Activated naive CD4-positive, alpha-beta T cell treated with Interleukin-2 at 50 U/mL for 16 hours (primary cell): ENCODE data around the gene SPATA31D4.

Source experiments
- DNase-seq: peaks from one replicate; pipeline ENCODE4 v3.0.0-alpha.2; 2020

Gene SPATA31D4

DNA sequence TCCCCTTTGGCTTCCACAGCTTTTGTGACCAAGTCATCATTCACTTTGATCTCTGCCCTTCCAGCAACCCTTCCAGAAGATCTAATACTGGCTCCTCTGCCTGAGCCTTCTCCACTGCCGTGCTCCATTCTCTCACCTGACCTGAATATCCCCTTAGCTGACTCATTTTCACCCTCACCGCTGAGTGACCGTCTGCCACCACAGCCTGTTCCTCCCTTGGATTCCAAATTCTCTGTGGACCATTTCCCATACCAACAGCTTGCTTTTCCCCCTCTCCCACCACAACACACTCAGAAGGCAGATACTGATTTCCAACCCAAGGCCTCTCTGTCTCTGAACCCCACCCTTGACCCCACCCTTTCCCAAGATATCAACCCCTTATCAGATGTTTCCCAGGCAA lies 39.8 kb downstream of the SPATA31D4 start:
- DNase-seq = no peak

DNA sequence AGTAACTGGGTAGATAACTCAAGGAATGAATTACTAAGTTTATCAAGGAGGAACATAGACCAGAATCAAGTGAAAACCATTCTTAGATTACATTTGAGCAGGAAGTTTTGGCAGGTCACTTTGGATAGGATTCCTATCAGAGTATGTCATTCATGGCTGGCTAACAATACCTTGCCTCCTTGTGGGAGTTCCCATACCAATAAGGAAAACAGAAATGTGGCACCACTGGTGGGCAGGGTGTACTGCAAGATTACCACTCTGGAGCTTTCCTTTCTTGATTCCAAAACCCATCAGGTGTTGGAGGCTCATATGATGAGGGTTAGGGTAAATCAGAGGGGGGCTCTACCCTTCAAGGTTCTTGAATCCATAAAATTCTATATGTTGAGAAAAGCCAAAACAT lies 41.7 kb downstream of the SPATA31D4 start:
- DNase-seq = no peak

DNA sequence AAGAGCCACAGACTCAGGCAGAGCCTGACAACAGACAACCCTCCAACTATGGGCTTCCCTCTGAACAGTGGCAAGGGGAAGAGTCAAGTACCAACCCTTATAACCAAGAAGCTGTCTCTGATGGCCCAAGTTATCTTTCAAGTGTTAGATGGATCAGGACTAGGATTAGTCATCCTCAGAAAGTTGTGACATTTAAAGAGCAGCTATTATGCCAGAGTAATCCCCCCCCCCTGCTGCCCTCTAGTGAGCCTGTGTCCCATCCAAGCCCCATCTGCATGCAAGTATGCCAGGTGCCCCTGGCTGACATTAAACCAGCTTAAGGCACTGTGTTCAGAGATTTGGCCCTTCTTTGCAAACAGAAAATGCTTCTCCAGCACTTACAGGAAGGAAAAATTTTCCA lies 43.5 kb downstream of the SPATA31D4 start:
- no peak for DNase-seq

DNA sequence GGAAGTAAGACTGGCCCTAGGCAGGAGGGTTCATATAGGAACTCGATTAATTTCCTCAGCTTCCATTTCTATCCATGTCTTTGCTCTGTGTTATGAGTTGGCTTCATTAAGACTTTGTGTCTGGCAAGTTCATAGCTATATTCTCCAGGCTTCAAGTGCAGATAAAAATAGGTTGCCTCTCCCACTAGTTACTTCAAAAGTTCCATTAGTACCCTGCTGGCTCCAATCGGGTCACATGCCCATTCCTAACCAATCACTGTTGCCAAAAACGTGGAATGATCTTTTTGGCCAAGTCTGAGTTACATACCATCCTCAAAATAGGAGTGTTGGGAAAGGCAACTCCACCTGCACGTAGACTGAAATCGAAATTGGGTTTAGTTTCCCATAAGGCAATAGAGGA lies 46.5 kb downstream of the SPATA31D4 start:
- no peak for DNase-seq

DNA sequence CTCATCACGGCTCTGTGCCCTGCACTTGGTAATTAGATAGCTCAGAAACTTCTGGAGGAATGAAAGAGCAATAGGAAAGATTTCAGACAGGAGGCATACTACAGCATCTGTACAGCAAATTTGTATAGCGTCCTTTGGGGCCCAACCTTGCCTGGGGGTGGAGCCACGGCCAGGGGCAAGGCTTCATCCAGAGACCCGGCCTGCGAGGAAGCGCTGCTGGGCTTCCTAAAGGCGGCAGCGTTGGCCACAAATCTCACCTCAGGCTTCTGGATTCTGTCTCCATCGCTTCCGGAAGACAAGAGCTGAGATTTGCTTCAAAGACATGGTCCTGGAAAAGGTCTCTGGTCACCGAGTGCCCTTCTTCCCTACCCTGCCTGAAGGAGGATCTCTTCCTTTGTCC lies 48.1 kb downstream of the SPATA31D4 start:
- no peak for DNase-seq

DNA sequence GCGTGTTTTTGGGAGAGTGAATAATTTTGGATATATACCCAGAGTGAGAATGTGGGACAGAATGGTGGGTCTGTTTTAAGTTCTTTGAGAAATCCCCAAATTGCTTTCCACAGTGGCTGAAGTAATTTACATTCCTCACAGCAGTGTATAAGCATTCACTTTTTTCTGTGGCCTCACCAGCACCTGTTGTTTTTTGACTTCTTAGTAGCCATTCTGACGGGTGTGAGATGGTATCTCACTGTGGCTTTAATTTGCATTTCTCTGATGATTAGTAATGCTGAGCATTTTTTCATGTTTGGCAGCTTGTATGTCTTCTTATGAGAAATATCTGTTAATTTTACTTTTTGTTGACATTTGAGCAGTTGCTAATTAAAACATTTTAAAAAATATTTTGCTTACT lies 51.0 kb downstream of the SPATA31D4 start:
- no peak for DNase-seq

DNA sequence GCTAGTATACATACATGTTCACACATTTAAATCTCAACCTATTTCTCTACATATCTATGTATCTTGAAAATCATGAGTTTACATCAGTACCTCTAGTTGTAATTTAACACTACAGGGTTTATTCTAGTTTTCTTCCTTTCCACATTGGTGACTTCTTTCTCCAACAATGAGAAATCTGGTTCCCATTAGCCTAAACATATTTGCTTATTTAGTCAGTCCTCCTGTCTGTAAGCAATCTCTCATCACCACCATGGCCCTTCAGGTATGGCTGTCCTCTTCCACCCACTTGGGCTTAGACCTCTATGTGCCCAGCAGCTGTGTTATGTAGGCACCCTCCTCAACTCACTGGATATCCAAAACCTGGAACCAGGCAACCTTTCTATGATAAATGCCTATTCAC lies 52.3 kb downstream of the SPATA31D4 start:
- DNase-seq = no peak

DNA sequence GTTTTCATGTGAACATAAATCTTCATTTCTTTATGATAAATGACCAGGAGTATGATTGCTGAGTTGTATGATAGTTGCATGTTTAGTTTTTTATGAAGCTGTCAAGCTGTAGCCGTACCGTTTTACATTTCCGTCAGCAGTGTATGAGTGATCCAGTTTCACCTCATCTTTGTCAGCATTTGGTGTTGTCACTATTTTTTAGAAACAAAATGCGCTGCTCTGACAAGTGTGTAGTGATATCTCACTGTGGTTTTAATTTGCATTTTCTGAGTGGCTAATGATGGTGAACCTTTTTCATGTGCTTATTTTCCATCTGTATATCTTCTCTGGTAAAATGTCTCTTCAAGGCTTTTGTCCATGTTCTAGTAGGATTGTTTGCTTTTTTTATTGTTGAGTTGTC lies 53.7 kb downstream of the SPATA31D4 start:
- DNase-seq = no peak
